Keratinocyte (primary cell): ENCODE data around the gene NOX3.

ENCODE experiments used
- CTCF ChIP-seq, 3 experiments: IDR thresholded peaks in 1 of 3; conservative IDR thresholded peaks in 1 of 3; optimal IDR thresholded peaks in 1 of 3; 2 replicates in 2 of 3; 3 replicates in 1 of 3; pipeline versions ENCODE3 to v1.5.1; 2011; ENCODE audit warnings: low read length in 3 of 3, mild to moderate bottlenecking in 3 of 3, moderate library complexity in 2 of 3, control low read depth in 1 of 3, inconsistent platforms in 1 of 3; ENCODE audit not compliant: insufficient read depth in 2 of 3; ENCODE audit errors: extremely low read depth in 1 of 3
- EZH2 ChIP-seq: IDR thresholded peaks from one replicate; pipeline ENCODE4 v1.6.1; 2012; ENCODE audit warnings: inconsistent platforms, mild to moderate bottlenecking, low read length, moderate library complexity

- TF ChIP-seq CTCF (optimal IDR thresholded peaks at IDR 0.05 in 1 of 3, IDR thresholded peaks at IDR 0.05 in 1 of 3, conservative IDR thresholded peaks at IDR 0.05 in 1 of 3; ENCODE audit: extremely low read depth in 1 of 3, insufficient read depth in 2 of 3, low read length in 3 of 3) (no peak), EZH2 (no peak)
Observed at GRCh38 chr6:155351273-155352129, 104.1 kb downstream of the NOX3 start.
